COLO668 (cell line): ENCODE measurements around the gene ZSCAN18.
A peak's percentile ranks its signal among the peaks of the same experiment; 100 is the strongest.

Source experiments
- DNase-seq: peaks from one replicate; lab custom pipeline; 2025; ENCODE audit not compliant: unreplicated experiment; lab: John Stamatoyannopoulos, UW

ZSCAN18 gene

DNA sequence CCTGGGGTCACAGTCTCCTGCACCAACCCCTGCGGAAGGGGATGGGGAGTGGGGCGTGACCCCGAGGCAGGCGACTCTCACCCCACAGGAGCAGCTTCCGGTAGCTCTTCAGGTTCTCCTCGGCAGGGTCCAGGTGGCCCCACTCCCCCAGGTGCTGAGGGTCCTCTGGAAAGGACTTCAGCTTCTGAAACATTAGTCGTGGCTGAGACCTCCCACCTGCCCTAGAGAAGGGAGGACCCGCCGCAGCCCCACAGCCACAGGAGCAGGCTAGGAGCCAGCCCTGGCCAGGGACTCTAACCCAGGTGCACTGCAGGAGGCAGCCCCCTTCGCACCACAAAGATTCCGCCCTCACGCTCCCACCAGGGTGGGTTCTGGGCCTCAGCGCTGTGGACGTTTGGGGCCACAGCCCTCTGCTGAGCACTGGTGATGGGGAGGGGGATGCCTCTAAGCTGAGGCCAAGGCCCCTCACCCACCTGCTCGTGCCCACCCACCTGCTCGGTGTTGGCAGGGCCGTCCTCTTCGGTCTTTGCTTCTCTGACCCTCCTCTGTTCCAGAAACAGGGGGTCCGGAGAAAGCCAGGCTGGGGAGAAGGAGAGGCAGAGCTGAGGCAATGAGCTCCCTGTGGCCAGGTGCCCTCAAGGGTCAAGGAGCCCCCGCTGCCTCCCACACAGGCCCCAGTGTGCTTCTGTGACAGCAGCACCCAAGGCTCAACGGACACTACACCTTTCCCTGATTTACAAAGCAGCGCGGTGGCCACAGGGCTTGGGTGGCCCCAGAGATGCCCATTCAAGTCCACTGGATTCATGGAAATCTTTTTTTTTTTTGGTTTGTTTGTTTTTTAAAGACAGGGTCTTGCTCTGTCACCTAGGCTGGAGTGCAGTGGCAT, 11.0 kb downstream of the ZSCAN18 start:
- no peak for DNase-seq

GRCh38 chr19:58085348-58085875, 12.6 kb downstream of the ZSCAN18 start:
- no peak for DNase-seq

DNA sequence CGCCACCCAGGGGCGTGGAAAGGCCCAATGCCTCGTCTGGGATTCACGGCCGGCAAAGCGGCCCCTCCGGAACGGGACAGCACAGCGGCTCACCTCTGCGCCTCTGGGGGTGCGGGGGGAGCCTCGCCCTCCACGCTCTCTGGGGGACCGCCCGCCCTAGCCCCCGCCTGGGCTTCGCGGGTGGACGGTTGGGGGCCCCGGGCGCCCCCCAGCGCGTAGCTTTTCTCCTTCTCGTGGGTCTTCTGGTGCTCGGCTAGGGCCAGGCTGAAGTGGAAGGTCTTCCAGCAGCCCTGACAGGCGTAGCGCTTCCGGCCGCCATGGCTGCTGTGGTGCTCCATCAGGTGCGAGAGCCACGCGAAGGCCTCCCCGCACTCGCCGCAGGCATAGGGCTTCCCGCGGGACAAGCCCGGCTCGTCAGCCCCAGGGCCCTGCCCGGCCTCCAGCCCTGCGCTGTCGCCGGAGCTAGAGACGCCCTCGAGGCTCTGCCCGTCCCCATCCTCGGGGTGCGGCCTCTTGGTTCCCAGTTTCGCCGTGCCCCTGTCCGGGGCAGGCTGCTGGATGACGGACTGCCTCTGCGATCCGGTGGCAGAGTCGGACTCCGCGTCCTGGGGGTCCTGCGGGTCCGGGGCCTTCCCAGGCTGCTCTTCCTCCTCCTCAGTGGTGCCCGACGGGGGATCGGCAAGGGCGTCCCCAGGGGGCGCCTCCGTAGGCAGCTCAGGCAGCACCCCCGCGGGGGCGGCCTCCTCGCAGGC, 13.3 kb downstream of the ZSCAN18 start:
- DNase-seq, result no peak

- DNase-seq, result no peak
These were observed 15.0 kb downstream of the ZSCAN18 start for GRCh38 chr19:58083021-58083420.

DNA sequence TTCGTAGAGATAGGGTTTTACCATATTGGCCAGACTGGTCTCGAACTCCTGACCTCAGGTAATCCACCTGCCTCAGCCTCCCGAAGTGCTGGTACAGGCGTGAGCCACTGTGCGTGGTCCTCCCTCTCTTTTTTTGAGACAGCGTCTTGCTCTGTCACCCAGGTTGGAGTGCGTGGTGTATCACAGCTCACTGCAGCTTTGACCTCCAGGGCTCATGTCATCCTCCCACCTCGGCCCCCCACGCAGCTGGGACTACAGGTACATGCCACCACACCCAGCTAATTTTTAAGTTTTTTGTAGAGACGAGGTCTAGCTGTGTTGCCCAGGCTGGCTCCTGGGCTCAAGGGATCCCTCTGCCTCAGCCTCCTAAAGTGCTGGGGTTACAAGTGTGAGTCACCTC, 18.2 kb downstream of the ZSCAN18 start:
- DNase-seq, result no peak

DNA sequence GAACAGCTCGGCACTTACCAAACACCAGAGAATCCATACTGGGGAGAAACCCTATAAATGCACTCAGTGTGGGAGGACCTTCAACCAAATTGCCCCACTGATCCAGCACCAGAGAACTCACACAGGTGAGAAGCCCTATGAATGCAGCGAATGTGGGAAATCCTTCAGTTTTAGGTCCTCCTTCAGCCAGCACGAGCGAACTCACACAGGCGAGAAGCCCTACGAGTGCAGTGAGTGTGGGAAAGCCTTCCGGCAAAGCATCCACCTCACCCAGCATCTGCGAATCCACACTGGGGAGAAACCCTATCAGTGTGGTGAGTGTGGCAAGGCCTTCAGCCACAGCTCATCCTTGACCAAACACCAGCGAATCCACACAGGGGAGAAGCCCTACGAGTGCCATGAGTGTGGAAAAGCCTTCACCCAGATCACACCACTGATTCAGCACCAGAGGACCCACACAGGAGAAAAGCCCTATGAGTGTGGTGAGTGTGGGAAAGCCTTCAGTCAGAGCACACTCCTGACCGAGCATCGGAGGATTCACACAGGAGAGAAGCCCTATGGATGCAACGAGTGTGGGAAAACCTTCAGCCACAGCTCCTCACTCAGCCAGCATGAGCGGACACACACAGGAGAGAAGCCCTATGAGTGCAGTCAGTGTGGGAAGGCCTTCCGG, 30.7 kb downstream of the ZSCAN18 start:
- no peak for DNase-seq

DNA sequence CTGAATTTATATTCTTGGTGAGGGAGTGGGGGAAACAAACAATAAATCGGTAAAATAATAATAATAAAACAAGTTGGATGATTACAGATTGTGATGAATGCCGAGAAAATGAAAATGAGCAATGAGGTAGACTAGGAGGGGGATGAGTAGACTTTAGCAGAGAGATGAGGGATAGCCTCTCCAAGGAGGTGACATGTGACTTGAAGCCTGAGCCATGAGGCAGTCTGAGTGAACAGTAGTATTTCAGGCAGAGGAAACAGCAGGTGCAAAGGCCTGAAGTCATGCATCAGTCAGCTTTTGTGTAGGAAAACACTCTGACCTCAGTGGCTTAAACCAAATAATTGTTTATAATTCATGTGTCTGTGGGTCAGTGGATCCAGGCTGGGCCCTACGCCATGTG, 34.3 kb downstream of the ZSCAN18 start:
- no peak for DNase-seq

DNA sequence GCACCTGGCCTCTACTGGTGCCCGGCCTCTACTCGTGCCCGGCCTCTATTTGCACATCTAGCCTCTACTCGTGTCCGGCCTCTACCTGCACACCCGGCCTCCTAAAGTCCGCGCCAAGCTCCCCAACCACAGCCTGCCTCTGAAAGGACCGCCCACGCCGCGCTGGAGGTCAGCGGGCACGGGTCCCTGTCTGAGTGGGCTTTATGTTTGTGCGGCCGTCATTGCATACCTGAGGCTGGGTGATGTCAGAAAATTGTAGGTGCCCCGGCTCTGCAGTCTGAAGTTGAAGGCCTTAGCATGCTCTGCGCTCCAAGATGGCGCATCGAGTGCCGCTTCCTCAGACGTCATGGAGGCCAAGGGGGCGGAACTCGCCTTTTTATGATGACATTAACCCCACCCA, 37.8 kb downstream of the ZSCAN18 start:
- no peak for DNase-seq

DNA sequence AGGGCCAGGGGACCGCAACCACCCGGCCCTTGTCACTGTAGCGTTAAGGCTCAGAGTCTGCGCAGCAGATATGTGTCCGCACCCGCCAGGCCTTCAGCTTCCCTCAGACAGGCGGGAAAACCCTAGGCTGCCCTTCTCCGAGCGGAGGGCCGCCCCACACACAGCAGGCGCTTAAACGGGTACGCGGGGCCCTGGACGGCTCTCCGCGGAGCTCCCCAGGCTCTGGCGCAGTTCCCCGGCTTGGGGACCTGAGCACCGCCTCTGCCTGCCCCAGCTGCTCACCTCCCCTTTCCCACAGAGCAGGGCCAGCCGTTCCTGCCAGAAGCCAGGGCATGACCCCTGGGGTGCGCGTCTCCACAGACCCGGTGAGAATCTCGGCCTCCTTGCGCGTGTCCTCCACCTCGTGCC, 38.4 kb downstream of the ZSCAN18 start:
- DNase-seq, result no peak

- DNase-seq, result peak; percentile 80
These were observed 38.9 kb downstream of the ZSCAN18 start, which contains the start of gene ZNF135 for GRCh38 chr19:58059003-58059670. Gene ZNF135 (plus strand): TSS chr19:58059282. CDS start chr19:58060003, 721 bp downstream.

DNA sequence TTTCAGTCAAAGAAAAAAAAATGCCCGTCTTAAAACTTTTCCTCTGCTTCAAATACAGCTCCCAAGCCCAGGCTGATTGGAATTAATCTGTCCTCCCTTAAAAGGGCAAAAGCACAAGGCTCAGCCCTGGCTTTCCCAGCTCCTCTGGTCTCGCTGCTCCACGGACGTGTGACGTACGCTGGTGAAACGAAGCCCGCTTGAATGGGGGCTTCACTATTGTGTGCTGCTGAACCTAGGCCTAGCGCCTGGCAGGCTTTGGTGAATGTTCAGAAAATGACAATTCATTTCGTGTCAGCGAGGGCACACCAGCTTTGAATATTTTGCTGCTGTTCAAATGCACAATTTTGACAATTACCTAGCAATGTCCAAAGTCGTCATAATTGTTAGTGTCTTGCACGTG, 39.6 kb downstream of the ZSCAN18 start:
- DNase-seq, result no peak

GRCh38 chr19:58056861-58057260, 41.2 kb downstream of the ZSCAN18 start:
- no peak for DNase-seq

DNA sequence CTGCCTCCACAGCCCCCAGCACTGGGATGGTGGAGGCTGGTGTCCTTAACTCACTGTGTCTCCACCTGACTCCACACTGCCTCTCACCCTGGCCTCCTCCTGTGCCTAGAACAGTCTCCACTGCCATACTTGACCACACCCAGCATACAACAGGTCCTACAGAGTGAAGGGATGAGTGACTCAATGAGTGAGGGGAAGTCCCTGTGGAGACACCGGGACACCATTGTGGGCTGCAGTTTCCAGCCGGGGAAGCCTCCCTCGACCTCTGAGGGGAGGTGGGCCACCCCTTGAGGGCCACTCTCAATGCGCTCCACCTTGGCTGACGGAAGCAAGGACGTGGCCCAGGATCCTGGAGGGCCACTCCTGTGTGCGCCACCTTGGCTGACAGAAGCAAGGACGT, 41.8 kb downstream of the ZSCAN18 start:
- no peak for DNase-seq

DNA sequence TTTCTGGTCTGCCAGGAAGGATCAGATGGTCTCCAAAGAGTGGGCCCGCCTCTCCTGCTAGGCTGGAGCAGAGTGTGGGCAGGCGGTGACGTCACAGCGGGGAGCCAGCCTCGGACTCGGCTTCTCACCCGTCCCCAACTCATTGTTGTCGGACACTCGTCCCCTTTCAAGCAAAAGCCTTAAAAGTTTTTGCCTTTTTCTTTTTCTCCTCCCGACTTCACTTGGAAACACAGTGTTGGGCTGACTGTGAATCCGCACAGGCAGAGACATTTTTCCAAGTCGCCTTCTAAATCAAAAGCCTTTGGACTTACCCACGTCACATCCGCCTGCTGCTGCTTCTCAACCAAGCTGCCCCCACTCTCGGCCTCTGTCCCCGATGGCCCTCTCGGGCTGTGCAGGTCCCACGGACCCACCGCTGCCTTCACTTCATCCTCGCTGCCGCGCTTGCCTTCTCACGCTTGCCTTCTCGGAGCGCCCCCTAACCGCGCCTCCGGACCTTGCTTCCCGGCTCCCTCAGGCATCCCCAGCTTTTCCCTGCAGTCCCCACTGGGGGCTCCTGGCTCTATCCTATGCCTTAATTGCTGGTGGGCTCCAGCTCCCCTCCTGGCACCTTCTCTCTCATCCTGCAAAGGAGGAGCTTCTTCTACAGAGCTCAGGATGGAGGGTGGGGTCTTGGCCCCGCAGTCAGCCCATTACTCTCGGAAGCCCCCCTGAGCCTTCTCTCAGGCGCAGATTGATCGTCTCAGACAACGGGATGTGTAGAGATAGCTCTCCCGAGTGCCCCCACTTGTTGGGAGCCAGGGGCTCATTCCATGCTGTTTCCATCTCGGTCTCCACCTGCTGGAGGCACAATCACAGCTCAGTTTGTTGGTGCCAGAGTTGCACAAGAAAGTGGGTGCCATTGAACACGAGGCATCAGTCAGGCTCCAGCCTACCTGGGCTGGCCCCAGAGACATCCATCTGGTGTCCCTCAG, 42.8 kb downstream of the ZSCAN18 start:
- DNase-seq, result peak; percentile 13

- DNase-seq, result no peak
These were observed 44.4 kb downstream of the ZSCAN18 start for GRCh38 chr19:58053480-58054156.

DNA sequence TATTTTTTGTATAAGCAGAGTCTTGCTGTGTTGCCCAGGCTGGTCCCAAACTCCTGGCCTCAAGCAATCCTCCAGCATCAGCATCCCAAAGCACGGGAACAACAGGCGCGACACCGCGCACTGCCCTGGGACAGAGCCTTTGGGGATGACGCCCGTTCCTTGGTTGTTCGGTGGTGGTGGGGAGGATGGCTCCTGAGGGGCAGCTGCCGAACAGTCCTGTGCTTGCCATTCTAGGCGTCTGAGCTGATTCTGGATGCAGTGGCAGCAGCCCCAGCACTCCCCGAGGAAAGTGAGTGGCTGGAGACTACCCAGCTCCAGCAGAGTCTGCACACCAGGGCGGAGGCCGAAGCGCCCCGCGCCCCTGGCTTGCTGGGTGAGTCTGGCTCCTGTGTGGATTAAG, 45.8 kb downstream of the ZSCAN18 start:
- DNase-seq, result no peak

DNA sequence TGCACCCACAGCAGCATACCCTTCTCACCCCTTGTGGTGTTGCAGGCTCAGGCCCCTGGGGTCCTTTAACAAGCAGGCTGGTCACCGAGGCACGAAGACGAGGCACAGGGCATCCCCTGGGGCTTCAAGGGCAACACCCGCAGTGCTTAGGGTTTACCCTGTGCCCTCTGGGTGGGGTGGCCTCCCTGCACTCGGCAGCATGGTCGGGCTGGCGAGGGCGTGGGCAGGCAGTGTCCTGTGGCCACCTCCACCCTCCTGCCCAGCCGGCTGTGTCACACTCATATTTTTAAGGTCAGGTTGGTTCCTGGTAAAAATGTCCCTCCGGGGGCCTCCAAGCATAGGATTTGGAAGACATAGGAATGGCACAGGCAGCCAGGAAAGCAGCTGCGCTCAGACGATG, 50.4 kb downstream of the ZSCAN18 start:
- no peak for DNase-seq

DNA sequence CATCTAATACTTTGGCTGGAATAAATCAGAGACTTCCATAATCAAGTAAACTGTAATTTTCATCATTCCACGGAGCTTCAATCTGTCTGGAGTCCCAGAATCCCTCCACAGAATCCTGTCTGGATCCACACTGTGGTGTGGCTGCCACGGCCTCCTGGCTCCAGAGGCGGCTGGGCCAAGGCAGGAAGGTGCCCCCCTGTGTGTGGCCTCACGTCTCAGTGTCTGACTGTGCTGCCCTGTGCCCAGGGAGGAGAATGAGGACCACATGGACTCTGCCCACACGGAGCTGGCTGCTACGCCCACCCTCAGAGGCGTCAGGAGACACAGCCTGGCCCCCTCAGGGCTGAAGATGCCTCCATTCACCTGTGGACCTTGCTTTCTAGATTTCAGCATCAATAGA, 51.2 kb downstream of the ZSCAN18 start:
- DNase-seq, result no peak

DNA sequence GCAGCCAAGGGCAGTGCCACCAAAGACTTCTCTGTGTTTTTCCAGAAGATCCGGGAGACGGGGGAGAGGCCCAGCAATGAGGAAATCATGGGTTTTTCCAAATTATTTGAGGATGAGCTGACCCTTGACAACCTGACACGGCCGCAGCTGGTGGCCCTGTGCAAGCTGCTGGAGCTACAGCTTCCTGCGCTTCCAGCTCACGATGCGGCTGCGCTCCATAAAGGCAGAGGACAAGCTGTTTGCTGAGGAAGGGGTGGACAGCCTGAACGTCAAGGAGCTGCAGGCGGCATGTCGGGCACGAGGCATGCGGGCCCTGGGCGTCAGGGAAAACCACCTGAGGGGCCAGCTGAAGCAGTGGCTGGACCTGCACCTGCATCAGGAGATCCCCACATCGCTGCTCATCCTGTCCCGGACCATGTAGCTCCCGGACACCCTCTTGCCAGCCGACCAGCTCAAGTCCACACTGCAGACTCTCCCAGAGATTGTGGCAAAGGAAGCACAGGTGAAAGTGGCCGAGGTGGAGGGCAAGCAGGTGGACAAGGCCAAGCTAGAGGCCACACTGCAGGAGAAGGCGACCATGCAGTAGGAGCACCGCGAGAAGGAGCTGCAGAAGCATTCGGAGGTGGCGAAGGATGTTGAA, 52.5 kb downstream of the ZSCAN18 start:
- no peak for DNase-seq
